ENCODE measurements around the gene POLR1B.

GRCh38 chr2:112615051-112615450, 72.8 kb downstream of the POLR1B start:
- TF ChIP-seq POLR2A (IDR thresholded peaks at IDR 0.05; ENCODE audit: low read length) (no peak), GATA1 (IDR thresholded peaks at IDR 0.05; ENCODE audit: low read depth, low read length) (no peak)

Data from erythroblast (primary cell).